HEK293 (cell line): ENCODE results near the gene COPA.

Source experiments
- ELK4 ChIP-seq: IDR thresholded peaks from 2 replicates; pipeline ENCODE4 v1.6.1; 2011; ENCODE audit warnings: mild to moderate bottlenecking, low read depth, low read length, borderline replicate concordance
- KLF7 ChIP-seq: fragments of 450-650 bp; formaldehyde crosslinking; IDR thresholded peaks from 2 replicates; pipeline ENCODE4 v1.5.1; 2016; ENCODE audit warnings: missing biosample characterization, missing genetic modification characterization, borderline replicate concordance
- MEIS1 ChIP-seq: sonication (generic); formaldehyde crosslinking; IDR thresholded peaks from 2 replicates; pipeline ENCODE4 v1.8.1; 2022; ENCODE audit warnings: missing genetic modification reagents, mild to moderate bottlenecking, borderline replicate concordance
- OVOL3 ChIP-seq: fragments of 450-650 bp; formaldehyde crosslinking; IDR thresholded peaks from 2 replicates; pipeline ENCODE4 v1.5.1; 2016; ENCODE audit warnings: missing biosample characterization, missing genetic modification characterization
- TCF7L2 ChIP-seq: IDR thresholded peaks from 2 replicates; pipeline ENCODE4 v1.6.1; 2011; ENCODE audit warnings: low read depth, mild to moderate bottlenecking, inconsistent platforms, low read length, moderate library complexity, borderline replicate concordance
- ZBTB20 ChIP-seq: fragments of 450-650 bp; formaldehyde crosslinking; IDR thresholded peaks from 2 replicates; pipeline ENCODE4 v1.5.1; 2016; ENCODE audit warnings: missing biosample characterization, missing genetic modification characterization
- ZBTB7A ChIP-seq: fragments of 450-650 bp; formaldehyde crosslinking; IDR thresholded peaks from 2 replicates; pipeline ENCODE4 v1.5.1; 2016; ENCODE audit warnings: low read depth, missing biosample characterization, missing genetic modification characterization
- ZBTB8A ChIP-seq: fragments of 450-650 bp; formaldehyde crosslinking; IDR thresholded peaks from 2 replicates; pipeline ENCODE4 v1.5.1; 2016; ENCODE audit warnings: missing biosample characterization, missing genetic modification characterization
- ZFP69B ChIP-seq: fragments of 450-650 bp; formaldehyde crosslinking; IDR thresholded peaks from 2 replicates; pipeline ENCODE4 v1.5.1; 2016; ENCODE audit warnings: missing biosample characterization, missing genetic modification characterization
- ZNF132 ChIP-seq: fragments of 450-650 bp; formaldehyde crosslinking; IDR thresholded peaks from 2 replicates; pipeline ENCODE4 v1.5.1; 2017; ENCODE audit warnings: missing biosample characterization, missing genetic modification characterization, borderline replicate concordance
- ZNF175 ChIP-seq: fragments of 450-650 bp; formaldehyde crosslinking; IDR thresholded peaks from 2 replicates; pipeline ENCODE4 v1.5.1; 2016; ENCODE audit warnings: missing biosample characterization, missing genetic modification characterization
- ZNF211 ChIP-seq: fragments of 450-650 bp; formaldehyde crosslinking; IDR thresholded peaks from 2 replicates; pipeline ENCODE4 v1.5.1; 2016; ENCODE audit warnings: low read depth, missing biosample characterization, missing genetic modification characterization
- ZNF221 ChIP-seq: fragments of 450-650 bp; formaldehyde crosslinking; IDR thresholded peaks from 2 replicates; pipeline ENCODE4 v1.5.1; 2017; ENCODE audit warnings: missing biosample characterization, missing genetic modification characterization, borderline replicate concordance
- ZNF248 ChIP-seq: fragments of 450-650 bp; formaldehyde crosslinking; IDR thresholded peaks from 2 replicates; pipeline ENCODE4 v1.5.1; 2017; ENCODE audit warnings: missing biosample characterization, missing genetic modification characterization
- ZNF335 ChIP-seq: fragments of 450-650 bp; formaldehyde crosslinking; conservative IDR thresholded peaks from 2 replicates; pipeline ENCODE4 v1.5.1; 2016; ENCODE audit warnings: missing biosample characterization, missing genetic modification characterization
- ZNF423 ChIP-seq: fragments of 450-650 bp; formaldehyde crosslinking; IDR thresholded peaks from 2 replicates; pipeline ENCODE4 v1.5.1; 2016; ENCODE audit warnings: missing biosample characterization, missing genetic modification characterization
- ZNF433 ChIP-seq: fragments of 450-650 bp; formaldehyde crosslinking; IDR thresholded peaks from 2 replicates; pipeline ENCODE4 v1.5.1; 2016; ENCODE audit warnings: missing biosample characterization, missing genetic modification characterization, low read depth
- ZNF449 ChIP-seq: fragments of 450-650 bp; formaldehyde crosslinking; IDR thresholded peaks from 2 replicates; pipeline ENCODE4 v1.5.1; 2017; ENCODE audit warnings: missing biosample characterization, mild to moderate bottlenecking, missing genetic modification characterization, moderate library complexity
- ZNF473 ChIP-seq: fragments of 450-650 bp; formaldehyde crosslinking; IDR thresholded peaks from 2 replicates; pipeline ENCODE4 v1.5.1; 2017; ENCODE audit warnings: missing biosample characterization, missing genetic modification characterization
- ZNF521 ChIP-seq: fragments of 450-650 bp; formaldehyde crosslinking; IDR thresholded peaks from 2 replicates; pipeline ENCODE4 v1.5.1; 2017; ENCODE audit warnings: missing biosample characterization, mild to moderate bottlenecking, missing genetic modification characterization
- ZNF571 ChIP-seq: fragments of 450-650 bp; formaldehyde crosslinking; IDR thresholded peaks from 2 replicates; pipeline ENCODE4 v1.5.0; 2017; ENCODE audit warnings: missing biosample characterization, missing genetic modification characterization
- ZNF600 ChIP-seq: fragments of 450-650 bp; formaldehyde crosslinking; IDR thresholded peaks from 2 replicates; pipeline ENCODE4 v1.5.1; 2016; ENCODE audit warnings: missing biosample characterization, missing genetic modification characterization
- ZNF624 ChIP-seq: fragments of 450-650 bp; formaldehyde crosslinking; IDR thresholded peaks from 2 replicates; pipeline ENCODE4 v1.5.1; 2017; ENCODE audit warnings: missing biosample characterization, missing genetic modification characterization
- ZNF677 ChIP-seq: fragments of 450-650 bp; IDR thresholded peaks from 2 replicates; pipeline ENCODE4 v1.5.0; 2018; ENCODE audit warnings: missing biosample characterization, mild to moderate bottlenecking, missing genetic modification characterization, moderate library complexity
- ZNF76 ChIP-seq: fragments of 450-650 bp; formaldehyde crosslinking; IDR thresholded peaks from 2 replicates; pipeline ENCODE4; 2016; ENCODE audit warnings: low read depth, missing biosample characterization, missing genetic modification characterization, borderline replicate concordance
- ZNF791 ChIP-seq: fragments of 450-650 bp; formaldehyde crosslinking; IDR thresholded peaks from 2 replicates; pipeline ENCODE4 v1.5.1; 2016; ENCODE audit warnings: missing biosample characterization, missing genetic modification characterization
- ZNF837 ChIP-seq: fragments of 450-650 bp; formaldehyde crosslinking; IDR thresholded peaks from 2 replicates; pipeline ENCODE4 v1.5.1; 2016; ENCODE audit warnings: missing biosample characterization, missing genetic modification characterization
- ZSCAN16 ChIP-seq: fragments of 450-650 bp; formaldehyde crosslinking; IDR thresholded peaks from 2 replicates; pipeline ENCODE4 v1.5.1; 2016; ENCODE audit warnings: missing biosample characterization, missing genetic modification characterization
- ZXDB ChIP-seq: fragments of 450-650 bp; formaldehyde crosslinking; IDR thresholded peaks from 2 replicates; pipeline ENCODE4 v1.5.1; 2016; ENCODE audit warnings: missing biosample characterization, missing genetic modification characterization
- TF ChIP-seq, protein P1 (sequence below): fragments of 450-650 bp; formaldehyde crosslinking; IDR thresholded peaks from 2 replicates; pipeline ENCODE4 v1.5.1; 2016; ENCODE audit warnings: missing biosample characterization, missing genetic modification characterization
- TF ChIP-seq, protein P2 (sequence below): fragments of 450-650 bp; formaldehyde crosslinking; IDR thresholded peaks from 2 replicates; pipeline ENCODE4 v1.5.1; 2016; ENCODE audit warnings: missing biosample characterization, missing genetic modification characterization
- TF ChIP-seq, protein P3 (sequence below): fragments of 450-650 bp; IDR thresholded peaks from 2 replicates; pipeline ENCODE4 v1.5.1; 2018; ENCODE audit warnings: missing biosample characterization, mild to moderate bottlenecking, missing genetic modification characterization

The COPA gene

DNA sequence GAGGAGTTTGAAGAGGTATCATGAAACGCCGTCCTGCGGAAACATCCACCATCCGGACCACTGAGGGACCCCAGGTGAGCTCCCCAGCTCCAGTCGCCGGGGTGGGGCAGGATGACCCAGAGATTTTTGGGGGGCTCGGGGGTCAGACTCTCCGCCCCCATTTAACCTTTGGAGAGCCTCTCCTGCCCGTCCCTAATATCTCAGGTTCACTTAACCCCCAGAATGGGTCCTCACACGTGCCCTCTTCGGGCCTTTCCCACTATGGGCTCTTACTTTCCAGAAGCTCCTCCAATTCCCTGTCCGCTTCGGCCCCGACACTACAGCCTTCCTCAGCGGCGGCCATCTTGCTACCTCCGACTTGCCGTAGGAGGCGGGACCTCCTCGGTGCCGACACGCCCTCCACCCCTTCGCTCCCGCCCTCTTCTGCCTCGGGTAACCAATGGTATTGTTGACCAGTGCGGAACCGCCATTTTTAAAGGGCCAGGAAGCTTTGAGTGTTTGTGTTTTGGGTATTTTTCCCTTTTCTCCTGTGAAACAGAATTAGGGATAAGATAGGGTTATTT, 58.2 kb downstream of the COPA start, which contains the start of gene PEX19 (continued):
- TF ChIP-seq ZNF175 (tag by site-specific recombination) (no peak), ZNF571 (tag by site-specific recombination) (no peak), ZNF132 (tag by site-specific recombination) (no peak), KLF7 (tag by site-specific recombination) (no peak), MEIS1 (CRISPR knock-in tag) (no peak), ZNF791 (tag by site-specific recombination) (no peak), ZNF221 (no peak), ZSCAN16 (tag by site-specific recombination) (no peak), ELK4 (no peak), ZBTB8A (tag by site-specific recombination) (0 out of 2 replicates have a peak, but pooled peaks have one; percentile 45), ZNF335 (peak; percentile 72), ZFP69B (tag by site-specific recombination) (no peak), TCF7L2 (no peak), ZNF76 (tag by site-specific recombination) (no peak), ZNF211 (no peak), ZNF837 (tag by site-specific recombination) (no peak), ZNF423 (tag by site-specific recombination) (no peak), ZNF600 (no peak), ZNF473 (no peak), ZNF248 (tag by site-specific recombination) (no peak), ZNF624 (no peak), ZXDB (peak; percentile 48; the same call in 1 of the 2 replicates), ZNF449 (tag by site-specific recombination) (no peak), OVOL3 (tag by site-specific recombination) (no peak), ZNF433 (tag by site-specific recombination) (no peak), ZNF677 (tag by site-specific recombination) (no peak), ZBTB20 (no peak), ZNF521 (tag by site-specific recombination) (no peak), ZBTB7A (tag by site-specific recombination) (no peak)
- TF ChIP-seq, protein P1, sequence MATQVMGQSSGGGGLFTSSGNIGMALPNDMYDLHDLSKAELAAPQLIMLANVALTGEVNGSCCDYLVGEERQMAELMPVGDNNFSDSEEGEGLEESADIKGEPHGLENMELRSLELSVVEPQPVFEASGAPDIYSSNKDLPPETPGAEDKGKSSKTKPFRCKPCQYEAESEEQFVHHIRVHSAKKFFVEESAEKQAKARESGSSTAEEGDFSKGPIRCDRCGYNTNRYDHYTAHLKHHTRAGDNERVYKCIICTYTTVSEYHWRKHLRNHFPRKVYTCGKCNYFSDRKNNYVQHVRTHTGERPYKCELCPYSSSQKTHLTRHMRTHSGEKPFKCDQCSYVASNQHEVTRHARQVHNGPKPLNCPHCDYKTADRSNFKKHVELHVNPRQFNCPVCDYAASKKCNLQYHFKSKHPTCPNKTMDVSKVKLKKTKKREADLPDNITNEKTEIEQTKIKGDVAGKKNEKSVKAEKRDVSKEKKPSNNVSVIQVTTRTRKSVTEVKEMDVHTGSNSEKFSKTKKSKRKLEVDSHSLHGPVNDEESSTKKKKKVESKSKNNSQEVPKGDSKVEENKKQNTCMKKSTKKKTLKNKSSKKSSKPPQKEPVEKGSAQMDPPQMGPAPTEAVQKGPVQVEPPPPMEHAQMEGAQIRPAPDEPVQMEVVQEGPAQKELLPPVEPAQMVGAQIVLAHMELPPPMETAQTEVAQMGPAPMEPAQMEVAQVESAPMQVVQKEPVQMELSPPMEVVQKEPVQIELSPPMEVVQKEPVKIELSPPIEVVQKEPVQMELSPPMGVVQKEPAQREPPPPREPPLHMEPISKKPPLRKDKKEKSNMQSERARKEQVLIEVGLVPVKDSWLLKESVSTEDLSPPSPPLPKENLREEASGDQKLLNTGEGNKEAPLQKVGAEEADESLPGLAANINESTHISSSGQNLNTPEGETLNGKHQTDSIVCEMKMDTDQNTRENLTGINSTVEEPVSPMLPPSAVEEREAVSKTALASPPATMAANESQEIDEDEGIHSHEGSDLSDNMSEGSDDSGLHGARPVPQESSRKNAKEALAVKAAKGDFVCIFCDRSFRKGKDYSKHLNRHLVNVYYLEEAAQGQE (tag by site-specific recombination): peak; percentile 39; the same call in 1 of the 2 replicates
- TF ChIP-seq, protein P2, sequence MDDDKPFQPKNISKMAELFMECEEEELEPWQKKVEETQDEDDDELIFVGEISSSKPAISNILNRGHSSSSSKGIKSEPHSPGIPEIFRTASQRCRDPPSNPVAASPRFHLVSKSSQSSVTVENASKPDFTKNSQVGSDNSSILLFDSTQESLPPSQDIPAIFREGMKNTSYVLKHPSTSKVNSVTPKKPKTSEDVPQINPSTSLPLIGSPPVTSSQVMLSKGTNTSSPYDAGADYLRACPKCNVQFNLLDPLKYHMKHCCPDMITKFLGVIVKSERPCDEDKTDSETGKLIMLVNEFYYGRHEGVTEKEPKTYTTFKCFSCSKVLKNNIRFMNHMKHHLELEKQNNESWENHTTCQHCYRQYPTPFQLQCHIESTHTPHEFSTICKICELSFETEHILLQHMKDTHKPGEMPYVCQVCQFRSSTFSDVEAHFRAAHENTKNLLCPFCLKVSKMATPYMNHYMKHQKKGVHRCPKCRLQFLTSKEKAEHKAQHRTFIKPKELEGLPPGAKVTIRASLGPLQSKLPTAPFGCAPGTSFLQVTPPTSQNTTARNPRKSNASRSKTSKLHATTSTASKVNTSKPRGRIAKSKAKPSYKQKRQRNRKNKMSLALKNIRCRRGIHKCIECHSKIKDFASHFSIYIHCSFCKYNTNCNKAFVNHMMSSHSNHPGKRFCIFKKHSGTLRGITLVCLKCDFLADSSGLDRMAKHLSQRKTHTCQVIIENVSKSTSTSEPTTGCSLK: no peak
- TF ChIP-seq, protein P3, sequence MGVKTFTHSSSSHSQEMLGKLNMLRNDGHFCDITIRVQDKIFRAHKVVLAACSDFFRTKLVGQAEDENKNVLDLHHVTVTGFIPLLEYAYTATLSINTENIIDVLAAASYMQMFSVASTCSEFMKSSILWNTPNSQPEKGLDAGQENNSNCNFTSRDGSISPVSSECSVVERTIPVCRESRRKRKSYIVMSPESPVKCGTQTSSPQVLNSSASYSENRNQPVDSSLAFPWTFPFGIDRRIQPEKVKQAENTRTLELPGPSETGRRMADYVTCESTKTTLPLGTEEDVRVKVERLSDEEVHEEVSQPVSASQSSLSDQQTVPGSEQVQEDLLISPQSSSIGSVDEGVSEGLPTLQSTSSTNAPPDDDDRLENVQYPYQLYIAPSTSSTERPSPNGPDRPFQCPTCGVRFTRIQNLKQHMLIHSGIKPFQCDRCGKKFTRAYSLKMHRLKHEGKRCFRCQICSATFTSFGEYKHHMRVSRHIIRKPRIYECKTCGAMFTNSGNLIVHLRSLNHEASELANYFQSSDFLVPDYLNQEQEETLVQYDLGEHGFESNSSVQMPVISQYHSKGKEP (tag by site-specific recombination): no peak
